Measurements from ENCODE around the gene GRIN3B.

Gene GRIN3B

GRCh38 chr19:1009041-1009980, 9.1 kb downstream of the GRIN3B start:
- DNase-seq, result no peak

GRCh38 chr19:1009981-1010538, 9.8 kb downstream of the GRIN3B start:
- DNase-seq, result no peak

DNA sequence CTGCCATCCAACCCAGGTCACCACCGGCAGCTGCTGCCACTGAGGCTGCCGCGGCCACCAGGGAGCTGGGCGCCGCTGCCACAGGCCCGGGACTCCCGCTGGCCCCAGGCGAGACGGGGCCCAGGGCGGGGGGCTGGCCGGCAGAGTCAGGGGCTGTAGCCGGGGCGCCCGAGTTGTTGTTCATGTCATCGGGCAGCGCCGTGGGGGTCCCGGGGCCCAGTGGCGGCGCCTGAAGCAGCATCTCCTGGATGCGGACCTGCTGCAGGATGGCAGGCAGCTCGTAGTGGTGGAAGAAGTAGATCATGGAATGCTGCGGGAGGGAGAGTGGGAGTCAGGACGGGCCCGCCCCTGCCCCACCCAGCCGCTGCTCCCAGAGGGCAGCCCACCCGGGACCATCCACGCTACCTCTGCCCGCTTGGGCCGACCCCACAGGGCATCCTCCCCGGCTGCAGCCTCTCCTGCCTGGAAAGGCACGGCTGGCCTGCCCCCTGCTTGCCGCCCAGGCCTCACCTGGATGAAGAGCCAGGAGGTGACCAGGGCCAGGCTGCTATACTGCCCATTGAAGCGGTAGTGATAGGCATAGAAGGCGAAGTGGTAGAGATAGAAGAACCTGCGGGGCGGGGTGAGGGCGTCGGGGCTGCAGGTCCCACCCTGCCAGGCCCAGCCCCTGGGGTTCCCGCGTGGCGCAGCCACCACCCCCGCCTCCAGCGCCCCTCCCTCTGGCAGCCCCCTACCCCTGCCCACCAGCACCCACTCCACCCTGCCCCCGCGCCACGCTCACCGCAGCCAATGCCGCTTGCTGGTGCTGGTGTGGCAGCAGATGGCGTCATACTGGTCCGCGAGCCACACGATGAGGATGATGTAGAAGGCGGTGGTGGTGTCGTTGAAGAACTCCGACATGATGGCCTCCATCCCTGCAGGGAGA, 10.6 kb downstream of the GRIN3B start:
- no peak for DNase-seq

DNA sequence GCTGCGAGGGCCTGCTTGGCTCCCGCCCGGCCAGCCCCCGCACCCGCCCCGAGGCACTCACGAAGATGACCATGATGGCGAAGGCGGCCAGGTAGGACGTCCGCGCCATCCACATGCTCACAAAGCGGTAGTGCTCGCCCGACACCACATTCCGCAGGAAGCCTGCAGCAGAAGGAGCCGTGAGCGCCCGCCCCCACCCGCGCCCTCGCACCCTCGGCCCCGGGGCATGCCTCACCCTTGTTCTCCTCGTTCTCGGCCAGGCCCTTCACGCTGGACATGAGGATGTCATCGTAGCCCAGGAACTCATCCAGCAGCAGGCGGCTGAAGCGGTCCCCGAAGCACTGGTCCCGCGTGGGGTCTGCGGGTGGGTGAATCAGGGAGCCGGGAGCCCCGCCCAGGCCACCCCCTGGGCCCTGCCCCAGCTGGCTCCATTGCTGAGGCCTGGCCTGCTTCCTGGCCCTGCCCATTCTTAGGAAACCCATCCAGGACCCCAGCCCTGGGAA, 11.7 kb downstream of the GRIN3B start:
- DNase-seq, result no peak

- no peak for DNase-seq
These were observed 12.1 kb downstream of the GRIN3B start for GRCh38 chr19:1012334-1012733.

DNA sequence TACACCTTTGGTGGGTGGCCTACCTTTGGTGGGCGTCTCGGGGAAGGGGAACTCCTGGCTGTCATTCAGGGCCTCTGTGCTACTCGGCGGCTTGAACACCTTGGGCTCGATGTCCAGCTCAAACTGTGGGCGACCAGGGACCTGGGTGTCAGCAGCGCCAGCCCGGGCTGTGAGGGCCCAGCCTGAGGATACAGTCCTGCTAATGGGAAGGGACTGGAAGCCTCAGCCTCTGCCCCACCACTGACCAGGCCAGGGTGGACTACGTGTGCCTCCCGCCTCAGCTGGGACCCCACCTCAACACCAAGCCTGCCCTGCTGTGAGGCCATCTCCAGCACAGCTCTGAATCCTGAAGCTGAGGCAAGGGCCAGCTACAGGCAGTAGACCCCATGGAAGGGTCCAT, 13.0 kb downstream of the GRIN3B start:
- DNase-seq, result no peak

- DNase-seq, result no peak
These were observed 14.2 kb downstream of the GRIN3B start for GRCh38 chr19:1014161-1015060.

- DNase-seq, result no peak
These were observed 15.0 kb downstream of the GRIN3B start for GRCh38 chr19:1015061-1015781.

DNA sequence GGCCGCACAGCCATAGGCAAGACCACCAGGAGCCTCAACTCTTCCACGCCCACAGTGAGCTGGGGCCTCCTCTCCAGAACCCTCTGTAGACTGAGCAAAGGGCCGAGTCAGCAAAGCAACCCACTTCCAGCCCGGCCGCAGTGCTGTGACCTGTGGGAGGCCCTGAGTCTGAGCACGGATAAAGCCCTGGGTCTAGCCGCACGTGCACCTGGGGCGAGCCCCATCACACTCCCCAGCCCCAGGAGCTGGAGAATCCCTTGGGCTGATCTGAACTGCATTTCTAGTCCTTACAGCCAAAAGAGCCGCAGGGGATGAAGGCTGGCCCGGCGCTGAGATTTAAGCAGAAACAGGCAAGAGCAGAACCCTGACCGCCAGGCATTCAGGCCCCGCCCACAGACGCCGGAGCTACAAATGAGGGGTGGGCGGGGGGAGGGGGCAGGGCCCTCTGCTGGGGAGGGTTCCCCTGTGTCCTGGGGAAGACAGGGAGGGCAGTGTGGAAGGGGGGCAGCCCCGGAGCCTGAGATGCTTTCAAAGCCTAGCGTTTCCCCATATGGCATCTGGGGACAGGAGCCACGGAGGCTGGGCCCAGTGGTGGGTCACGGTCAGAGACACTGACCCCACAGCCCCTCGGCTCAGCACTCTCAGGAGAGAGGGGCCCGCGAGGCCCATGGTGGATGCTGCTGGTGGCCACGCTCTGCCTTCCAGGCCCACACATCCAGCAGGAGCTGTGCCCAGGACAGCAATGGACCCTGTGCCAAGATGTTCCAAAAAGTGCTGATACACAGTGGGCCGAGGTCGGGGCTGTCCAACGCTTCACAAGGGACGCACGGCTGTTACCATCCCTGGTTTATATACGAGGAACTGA, 15.8 kb downstream of the GRIN3B start:
- no peak for DNase-seq

GRCh38 chr19:1016647-1017114, 16.5 kb downstream of the GRIN3B start:
- no peak for DNase-seq

GRCh38 chr19:1017115-1017905, 17.1 kb downstream of the GRIN3B start:
- DNase-seq, result no peak

GRCh38 chr19:1017906-1018305, 17.7 kb downstream of the GRIN3B start:
- DNase-seq, result no peak

- DNase-seq, result no peak
These were observed 18.2 kb downstream of the GRIN3B start for GRCh38 chr19:1018393-1018792.

- no peak for DNase-seq
These were observed 18.9 kb downstream of the GRIN3B start for GRCh38 chr19:1018932-1019615.

DNA sequence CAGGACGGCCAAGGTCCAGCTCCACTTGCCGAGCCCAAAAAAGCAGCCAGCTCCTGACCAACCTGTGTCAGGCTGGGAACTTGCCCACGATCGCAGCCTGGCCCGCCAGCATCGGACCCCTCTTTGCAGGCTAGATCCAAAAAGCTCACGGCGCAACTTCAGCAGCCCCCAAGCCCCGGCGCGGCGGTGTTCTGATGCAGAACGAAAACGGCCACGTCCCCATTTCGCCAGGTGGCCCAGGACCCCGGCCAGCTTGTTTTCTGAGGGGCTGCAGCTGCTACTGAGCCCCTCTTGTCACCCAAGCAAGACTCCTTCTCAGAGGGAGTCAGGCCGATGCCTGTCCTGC, 19.4 kb downstream of the GRIN3B start:
- no peak for DNase-seq

- no peak for DNase-seq
These were observed 20.0 kb downstream of the GRIN3B start for GRCh38 chr19:1019980-1020867.

DNA sequence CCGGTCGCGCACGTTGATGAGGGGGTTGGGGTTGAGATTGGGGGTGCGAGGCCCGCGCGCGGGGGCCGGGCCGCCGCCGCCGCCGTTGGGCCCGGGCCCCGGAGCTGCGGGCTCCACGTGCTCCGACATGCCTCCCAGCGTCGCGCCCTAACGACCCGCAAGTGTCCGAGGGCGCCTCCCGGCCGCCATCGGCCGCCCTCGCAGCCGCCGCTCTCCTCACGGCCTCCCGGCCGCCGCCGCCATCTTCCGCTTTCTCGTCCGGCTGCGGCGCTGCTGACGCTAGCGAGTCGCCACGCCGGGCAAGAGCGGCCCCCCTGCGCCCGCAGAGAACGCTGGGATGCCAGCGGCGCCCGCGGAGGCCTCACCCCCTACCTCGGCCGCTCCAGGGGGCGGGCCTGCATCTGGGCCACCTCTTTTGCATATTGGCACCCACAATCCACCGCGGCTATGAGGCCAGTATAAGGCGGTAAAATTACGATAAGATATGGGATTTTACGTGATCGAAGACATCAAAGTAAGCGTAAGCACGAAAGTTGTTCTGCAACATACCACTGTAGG, 20.7 kb downstream of the GRIN3B start, which contains the start of gene TMEM259:
Gene TMEM259, minus strand, starts transcription at position 256 of the 558 bp plus-strand sequence. Its CDS starts 127 bp downstream, at position 129.
- peak; percentile 92 for DNase-seq
